Measurements from ENCODE around the gene UHRF1. TPM values are rescaled to one million over a fixed set of nuclear protein-coding genes. Genes with fewer than 3 reads are reported as not detected.

UHRF1 gene
- total RNA-seq, 1 donor from 2014 or later = 5.3 TPM

GRCh38 chr19:4991996-4992698 is 82.8 kb downstream of the UHRF1 start:
- Histone ChIP-seq H3K36me3 (ENCODE audit: control insufficient read depth, insufficient read depth, low read length) (peaks cover 3% of the 10 kb centered on the region), H3K27me3 (ENCODE audit: control insufficient read depth, insufficient read depth, low read length) (no peaks in the 10 kb centered on the region), H3K4me3 (ENCODE audit: low read depth, low read length) (no peak overlapping the region)
- DNase-seq (ENCODE audit: low read depth) (no peak), FAIRE-seq (no peak)
- no peak for TF ChIP-seq CTCF (IDR thresholded peaks at IDR 0.05; ENCODE audit: insufficient read depth, low read length, severe bottlenecking)

GRCh38 chr19:4993683-4994082 is 84.4 kb downstream of the UHRF1 start:
- H3K4me3 ChIP-seq (ENCODE audit: low read depth, low read length) = no peak overlapping the region
- no peak for TF ChIP-seq CTCF (IDR thresholded peaks at IDR 0.05; ENCODE audit: insufficient read depth, low read length, severe bottlenecking)
- no peaks in the 10 kb centered on the region for H3K27me3 ChIP-seq (ENCODE audit: control insufficient read depth, insufficient read depth, low read length)
- peak; percentile 33 for DNase-seq (ENCODE audit: low read depth)
- H3K36me3 ChIP-seq (ENCODE audit: control insufficient read depth, insufficient read depth, low read length) = peaks cover 7% of the 10 kb centered on the region
- no peak for FAIRE-seq

- H3K4me3 ChIP-seq (ENCODE audit: low read depth, low read length) = no peak overlapping the region
- no peaks in the 10 kb centered on the region for H3K27me3 ChIP-seq (ENCODE audit: control insufficient read depth, insufficient read depth, low read length)
- no peak for TF ChIP-seq CTCF (IDR thresholded peaks at IDR 0.05; ENCODE audit: insufficient read depth, low read length, severe bottlenecking)
- peaks cover 7% of the 10 kb centered on the region for H3K36me3 ChIP-seq (ENCODE audit: control insufficient read depth, insufficient read depth, low read length)
- FAIRE-seq (no peak), DNase-seq (ENCODE audit: low read depth) (no peak)
These were observed 87.4 kb downstream of the UHRF1 start for GRCh38 chr19:4996701-4997100.

- DNase-seq (ENCODE audit: low read depth) = no peak
These were observed 88.0 kb downstream of the UHRF1 start for GRCh38 chr19:4997297-4997696.

GRCh38 chr19:5000120-5000611 is 90.9 kb downstream of the UHRF1 start:
- DNase-seq (ENCODE audit: low read depth) (no peak), FAIRE-seq (no peak)
- no peak for TF ChIP-seq CTCF (IDR thresholded peaks at IDR 0.05; ENCODE audit: insufficient read depth, low read length, severe bottlenecking)
- H3K4me3 ChIP-seq (ENCODE audit: low read depth, low read length) = no peak overlapping the region
- H3K36me3 ChIP-seq (ENCODE audit: control insufficient read depth, insufficient read depth, low read length) = peaks cover 9% of the 10 kb centered on the region
- no peaks in the 10 kb centered on the region for H3K27me3 ChIP-seq (ENCODE audit: control insufficient read depth, insufficient read depth, low read length)

More at GRCh38 chr19:4997297-4997696, 88.0 kb downstream of the UHRF1 start:
- Histone ChIP-seq H3K36me3 (ENCODE audit: control insufficient read depth, insufficient read depth, low read length) (peaks cover 7% of the 10 kb centered on the region), H3K4me3 (ENCODE audit: low read depth, low read length) (no peak overlapping the region), H3K27me3 (ENCODE audit: control insufficient read depth, insufficient read depth, low read length) (no peaks in the 10 kb centered on the region)
- TF ChIP-seq CTCF (IDR thresholded peaks at IDR 0.05; ENCODE audit: insufficient read depth, low read length, severe bottlenecking) = no peak
- no peak for FAIRE-seq

- Histone ChIP-seq H3K27me3 (ENCODE audit: control insufficient read depth, insufficient read depth, low read length) (no peaks in the 10 kb centered on the region), H3K4me3 (ENCODE audit: low read depth, low read length) (no peak overlapping the region), H3K36me3 (ENCODE audit: control insufficient read depth, insufficient read depth, low read length) (peaks cover 7% of the 10 kb centered on the region)
- peak; percentile 40 for DNase-seq (ENCODE audit: low read depth)
- FAIRE-seq = no peak
- TF ChIP-seq CTCF (IDR thresholded peaks at IDR 0.05; ENCODE audit: insufficient read depth, low read length, severe bottlenecking) = peak; percentile 68
These were observed 92.3 kb downstream of the UHRF1 start for GRCh38 chr19:5001615-5002014.
